SK-N-MC (cell line): Measurements from ENCODE around the gene KCNMA1.

Experiments used
- DNase-seq: peaks from one replicate; pipeline ENCODE4 v3.0.0-alpha.2; 2011; ENCODE audit warnings: low read depth, low spot score
- H3K27ac ChIP-seq: fragments of 200-600 bp; sonication (generic); 2 replicates; pipeline ENCODE4 v1.5.1; 2016; ENCODE audit warnings: mixed run types
- H3K36me3 ChIP-seq: fragments of 200-600 bp; sonication (generic); 2 replicates; pipeline ENCODE4 v1.6.1; 2017; ENCODE audit warnings: antibody characterized with exemption, low read length, mixed read lengths; ENCODE audit not compliant: insufficient read depth
- H3K4me3 ChIP-seq: fragments of 200-600 bp; sonication (generic); 2 replicates; pipeline ENCODE4 v1.5.1; 2016
- H3K9ac ChIP-seq: fragments of 200-600 bp; sonication (generic); 2 replicates; pipeline ENCODE4 v1.8.0; 2017; ENCODE audit warnings: mixed run types, mixed read lengths; ENCODE audit not compliant: insufficient read length
- H3K9me3 ChIP-seq: fragments of 200-600 bp; sonication (generic); 2 replicates; pipeline ENCODE4 v1.6.1; 2017; ENCODE audit warnings: low read depth, mild to moderate bottlenecking, antibody characterized with exemption, low read length, moderate library complexity, mixed read lengths
- EZH2 ChIP-seq: fragments of 200-600 bp; sonication (generic); IDR thresholded peaks from one replicate; pipeline ENCODE4 v1.6.1; 2017; ENCODE audit warnings: antibody characterized with exemption
- FOXP2 ChIP-seq: optimal IDR thresholded peaks from 2 replicates; pipeline ENCODE3; 2011; ENCODE audit warnings: mild to moderate bottlenecking, moderate library complexity; ENCODE audit not compliant: insufficient read depth; ENCODE audit errors: extremely low read length, control extremely low read depth
- POLR2AphosphoS5 ChIP-seq: IDR thresholded peaks from 2 replicates; pipeline ENCODE4 v1.6.1; 2012; ENCODE audit warnings: mild to moderate bottlenecking, low read depth, low read length, borderline replicate concordance

The KCNMA1 gene

DNA sequence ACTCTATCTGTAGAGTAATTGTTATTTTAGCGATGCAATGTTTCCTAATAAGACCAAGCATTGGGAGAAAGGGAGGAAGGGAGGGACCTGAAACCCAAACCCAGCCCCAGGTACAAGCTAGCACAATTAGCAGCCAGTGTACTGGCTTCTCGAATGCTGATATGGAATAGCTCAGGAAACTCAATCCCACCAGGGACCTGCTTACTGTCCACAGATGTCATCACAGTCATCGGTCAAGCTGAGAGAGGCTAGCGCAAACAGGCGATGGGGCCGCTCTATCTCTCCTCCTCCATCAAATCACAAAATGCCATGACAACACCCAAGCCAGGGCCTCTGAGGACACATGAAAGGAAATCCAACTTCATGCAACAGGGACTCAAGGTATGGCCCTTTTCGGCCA lies 192.1 kb downstream of the KCNMA1 start:
- H3K9ac ChIP-seq, result no peak overlapping the region
- no peaks in the 10 kb centered on the region for H3K9me3 ChIP-seq
- no peak for DNase-seq
- H3K27ac ChIP-seq, result no peak overlapping the region
- H3K36me3 ChIP-seq, result no peaks in the 10 kb centered on the region
- H3K4me3 ChIP-seq, result no peak overlapping the region
- TF ChIP-seq FOXP2 (no peak), POLR2AphosphoS5 (no peak), EZH2 (no peak)

DNA sequence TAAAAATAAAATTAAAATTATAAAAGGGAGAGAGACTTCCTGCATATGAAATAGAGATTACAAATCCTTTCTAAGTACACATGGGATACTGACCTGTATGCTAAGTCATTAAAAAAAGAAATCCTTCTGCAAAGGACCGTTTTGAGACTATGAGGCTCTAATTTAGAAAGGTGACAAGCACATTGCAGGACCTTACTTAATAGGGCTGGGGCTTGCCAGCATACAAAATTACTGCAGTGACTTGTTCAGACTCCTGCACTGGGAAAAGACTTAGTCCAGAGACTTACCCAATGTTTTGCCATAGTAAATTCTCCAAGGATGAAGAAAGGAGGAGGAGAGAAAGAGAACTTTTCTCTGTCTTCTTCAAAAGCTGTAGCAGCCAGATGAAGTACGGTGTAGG lies 193.6 kb downstream of the KCNMA1 start:
- no peaks in the 10 kb centered on the region for H3K36me3 ChIP-seq
- H3K27ac ChIP-seq, result no peak overlapping the region
- no peak overlapping the region for H3K4me3 ChIP-seq
- TF ChIP-seq FOXP2, result no peak
- no peak for TF ChIP-seq POLR2AphosphoS5
- TF ChIP-seq EZH2, result no peak
- H3K9me3 ChIP-seq, result no peaks in the 10 kb centered on the region
- DNase-seq, result no peak
- H3K9ac ChIP-seq, result no peak overlapping the region

DNA sequence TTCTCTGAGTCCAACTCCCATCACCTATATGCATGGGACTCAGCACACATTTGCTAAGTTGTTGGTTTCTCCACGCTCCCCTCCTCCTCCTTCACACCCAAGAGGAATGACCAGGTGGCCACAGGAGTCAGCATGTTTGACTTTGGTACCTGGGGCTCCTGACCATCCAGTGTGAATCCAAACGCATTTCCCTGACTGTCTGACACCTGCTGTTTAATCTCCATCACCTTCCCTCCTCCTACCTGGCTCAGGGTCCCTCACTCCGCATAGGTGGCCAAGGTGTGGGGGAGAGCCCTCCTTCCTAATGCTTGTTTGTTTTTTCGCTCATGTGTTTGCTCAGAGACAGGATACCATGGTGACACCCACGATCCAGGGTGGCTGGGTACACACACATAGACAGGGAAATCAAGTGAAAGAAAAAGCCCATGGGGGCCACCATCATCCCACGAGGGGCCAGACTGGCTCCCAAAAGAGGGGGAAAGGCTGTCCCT lies 194.9 kb downstream of the KCNMA1 start:
- no peak overlapping the region for H3K9ac ChIP-seq
- no peaks in the 10 kb centered on the region for H3K9me3 ChIP-seq
- H3K4me3 ChIP-seq, result no peak overlapping the region
- H3K36me3 ChIP-seq, result no peaks in the 10 kb centered on the region
- no peak for DNase-seq
- H3K27ac ChIP-seq, result no peak overlapping the region
- TF ChIP-seq FOXP2, result no peak
- no peak for TF ChIP-seq POLR2AphosphoS5
- TF ChIP-seq EZH2, result no peak

DNA sequence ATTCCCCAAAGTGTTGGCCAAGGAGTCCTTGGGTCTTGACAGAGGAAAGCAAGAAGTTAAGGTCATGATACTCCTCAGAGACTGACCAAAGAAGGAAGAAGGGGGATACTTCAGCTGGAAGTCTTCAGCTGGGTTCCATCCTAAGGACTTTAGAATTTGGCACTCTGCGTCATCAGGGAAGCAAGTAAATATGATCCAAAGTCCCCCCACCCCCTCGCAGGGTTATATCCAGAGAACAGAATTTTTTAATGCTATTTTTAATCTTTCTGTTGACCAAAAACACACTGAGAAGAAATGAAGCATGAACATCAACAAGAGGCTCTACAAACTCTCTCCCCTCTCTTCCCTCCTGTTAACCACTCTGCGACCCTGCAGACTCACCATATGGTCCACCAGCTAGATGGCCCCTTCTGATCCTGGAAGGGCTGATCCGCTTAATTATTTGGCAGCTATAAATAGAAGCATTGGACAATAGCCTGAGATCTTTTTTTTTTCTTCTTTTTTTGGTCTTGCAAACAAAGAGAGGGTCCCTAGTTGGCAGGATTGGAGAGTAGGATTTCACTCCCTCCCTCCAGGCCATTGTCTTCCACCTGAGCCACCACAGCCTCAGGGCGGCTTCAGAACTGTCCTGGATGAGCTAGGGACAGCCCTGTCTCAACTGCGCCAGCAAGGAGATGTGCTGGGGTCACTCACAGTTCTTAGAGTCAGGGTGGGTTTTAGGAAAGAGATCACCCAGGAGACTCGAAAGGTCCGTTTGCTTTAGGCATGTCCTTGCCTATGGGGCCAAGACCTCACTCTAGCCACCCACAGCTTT lies 196.0 kb downstream of the KCNMA1 start:
- Histone ChIP-seq H3K9me3 (no peaks in the 10 kb centered on the region), H3K9ac (no peak overlapping the region), H3K27ac (no peak overlapping the region), H3K4me3 (no peak overlapping the region), H3K36me3 (no peaks in the 10 kb centered on the region)
- TF ChIP-seq EZH2, result no peak
- TF ChIP-seq POLR2AphosphoS5, result no peak
- no peak for TF ChIP-seq FOXP2
- no peak for DNase-seq

DNA sequence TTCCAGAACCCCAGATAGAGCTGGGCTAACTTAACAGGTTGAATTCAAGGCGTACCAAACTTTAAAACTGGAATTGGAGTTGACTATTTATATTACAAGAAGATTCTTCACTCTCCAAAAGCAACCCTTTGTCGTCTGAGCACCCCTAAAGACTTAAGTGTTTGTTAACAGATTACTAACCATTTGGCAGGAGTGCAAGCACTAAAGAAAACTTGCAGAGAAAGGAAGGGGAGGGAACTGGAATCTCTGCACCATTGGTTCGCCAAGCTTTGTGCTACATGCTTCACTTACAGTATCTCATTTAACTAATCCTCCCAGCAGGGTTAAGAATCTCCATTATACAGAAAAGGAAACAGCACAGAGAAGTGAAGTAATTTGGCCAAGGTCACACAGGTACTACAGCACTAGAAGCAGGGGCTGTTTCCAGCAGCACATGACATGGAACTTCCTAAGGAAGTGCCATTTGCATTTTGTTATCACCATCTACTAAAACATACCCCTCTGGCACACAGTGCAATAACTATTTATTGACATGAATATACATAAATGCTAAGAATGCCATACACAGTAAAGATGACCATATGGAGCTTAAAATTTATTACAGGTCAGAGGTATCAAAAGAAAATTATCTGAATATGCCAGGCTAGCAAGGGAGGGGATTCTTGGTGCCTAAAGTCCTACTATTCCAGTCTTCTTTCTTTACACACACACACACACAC lies 201.2 kb downstream of the KCNMA1 start:
- H3K27ac ChIP-seq, result no peak overlapping the region
- no peaks in the 10 kb centered on the region for H3K36me3 ChIP-seq
- TF ChIP-seq FOXP2 (no peak), EZH2 (no peak), POLR2AphosphoS5 (no peak)
- no peak overlapping the region for H3K9ac ChIP-seq
- no peak for DNase-seq
- no peak overlapping the region for H3K4me3 ChIP-seq
- H3K9me3 ChIP-seq, result no peaks in the 10 kb centered on the region

DNA sequence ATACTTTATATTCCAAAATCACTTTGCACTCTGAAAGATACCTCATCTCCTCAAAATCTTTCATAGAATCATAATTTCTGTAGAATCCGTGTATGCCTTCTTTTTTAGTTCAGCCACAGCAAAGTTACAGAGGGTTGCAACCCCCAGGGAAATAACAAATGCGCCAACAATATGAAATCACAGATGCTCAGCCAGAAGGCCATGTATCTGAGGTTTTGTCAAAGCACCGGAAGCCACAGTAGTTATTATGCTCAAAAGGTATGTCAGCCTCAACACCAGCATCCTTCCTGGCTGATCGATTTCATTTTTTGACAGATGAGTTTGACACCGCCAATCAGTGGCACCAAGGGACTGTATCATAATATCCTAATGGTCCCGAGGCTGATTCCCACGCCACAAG lies 204.1 kb downstream of the KCNMA1 start:
- no peak for DNase-seq
- no peaks in the 10 kb centered on the region for H3K36me3 ChIP-seq
- no peak overlapping the region for H3K27ac ChIP-seq
- H3K9me3 ChIP-seq, result no peaks in the 10 kb centered on the region
- H3K4me3 ChIP-seq, result no peak overlapping the region
- no peak overlapping the region for H3K9ac ChIP-seq
- TF ChIP-seq POLR2AphosphoS5 (no peak), EZH2 (no peak), FOXP2 (no peak)

DNA sequence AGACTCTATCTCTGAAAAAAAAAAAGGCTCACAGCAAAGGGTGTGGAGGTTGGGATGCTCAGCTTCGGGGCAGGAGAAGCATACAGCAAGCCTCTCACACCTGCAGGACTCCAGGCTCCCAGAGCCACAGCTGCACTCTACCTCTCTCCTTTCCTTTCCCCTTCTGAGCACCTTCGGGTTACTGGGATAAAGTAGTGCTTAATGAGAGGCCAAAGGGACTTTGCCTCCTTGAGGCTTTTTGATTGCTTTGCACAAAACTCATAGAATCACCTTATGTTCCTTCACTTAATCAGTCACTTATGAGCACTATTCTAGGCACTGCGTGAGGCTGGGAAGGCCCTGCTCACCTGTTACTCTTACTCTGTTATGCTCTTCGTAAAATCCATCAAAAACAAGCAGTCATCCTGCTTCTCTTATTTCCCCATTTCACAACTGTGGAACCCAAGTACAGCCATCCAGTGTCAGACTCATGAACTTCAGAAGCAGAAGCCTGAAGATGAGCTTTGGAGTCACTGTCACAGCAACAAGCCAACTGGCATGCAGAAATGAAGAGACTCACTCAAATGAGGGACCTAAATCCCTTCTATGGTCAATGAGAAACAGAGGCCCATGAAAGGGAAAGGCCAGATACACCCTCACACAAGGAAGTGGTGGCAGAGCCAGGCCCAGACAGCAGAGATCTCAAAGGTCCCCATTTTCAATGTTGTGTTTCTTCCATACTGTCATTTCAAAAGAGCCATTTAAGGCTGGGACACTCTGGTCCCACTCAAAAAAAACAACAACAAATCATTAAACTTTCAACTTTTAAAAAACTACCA lies 205.4 kb downstream of the KCNMA1 start:
- Histone ChIP-seq H3K9ac (no peak overlapping the region), H3K4me3 (no peak overlapping the region), H3K27ac (no peak overlapping the region), H3K36me3 (no peaks in the 10 kb centered on the region), H3K9me3 (no peaks in the 10 kb centered on the region)
- DNase-seq, result no peak
- no peak for TF ChIP-seq FOXP2
- TF ChIP-seq POLR2AphosphoS5, result no peak
- TF ChIP-seq EZH2, result no peak

DNA sequence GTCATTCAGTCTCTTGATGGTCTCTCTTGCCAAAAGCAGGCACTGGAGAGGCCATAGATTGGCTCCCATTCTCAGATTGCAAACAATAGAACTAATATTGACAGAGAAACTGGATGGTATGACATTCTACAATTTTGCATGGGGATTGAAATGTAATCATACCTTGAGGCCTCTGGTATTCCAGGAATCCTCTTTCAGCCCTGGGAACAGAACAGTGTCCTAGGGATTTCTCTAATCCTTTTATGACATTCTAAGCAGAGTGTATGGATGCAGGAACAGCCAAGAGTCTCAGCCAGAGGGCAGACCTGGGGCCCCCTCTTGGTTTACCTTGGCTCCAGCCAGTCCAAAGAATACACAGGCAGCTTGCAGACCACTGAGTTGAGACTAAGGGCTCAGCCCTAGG lies 206.4 kb downstream of the KCNMA1 start:
- Histone ChIP-seq H3K4me3 (no peak overlapping the region), H3K36me3 (no peaks in the 10 kb centered on the region), H3K9me3 (no peaks in the 10 kb centered on the region), H3K9ac (no peak overlapping the region), H3K27ac (no peak overlapping the region)
- DNase-seq, result no peak
- TF ChIP-seq EZH2 (no peak), FOXP2 (no peak), POLR2AphosphoS5 (no peak)
